ENCODE data around the gene DUSP19. TPM values are rescaled to one million over a fixed set of nuclear protein-coding genes. Genes with fewer than 3 reads are reported as not detected.

The DUSP19 gene
- total RNA-seq, 1 donor from 2014 or later = 0.31 TPM

DNA sequence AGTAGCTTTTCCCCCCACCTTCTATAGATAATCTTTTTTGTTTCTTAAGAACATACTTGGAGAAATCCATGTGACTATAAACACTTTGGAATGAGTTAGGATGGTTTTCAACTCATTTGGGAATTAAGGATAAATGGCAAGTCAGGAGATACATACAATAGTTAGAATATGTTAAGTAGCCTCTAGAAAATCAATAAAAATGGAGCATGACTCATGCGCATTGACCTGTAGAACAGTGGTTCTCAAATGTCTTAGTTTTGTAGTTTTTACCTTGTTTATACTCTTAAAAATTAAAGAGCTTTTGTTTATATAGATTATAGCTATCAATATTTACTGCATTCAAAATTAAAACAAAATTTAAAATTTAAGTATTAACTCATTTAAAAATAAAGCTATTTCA lies 70.4 kb downstream of the DUSP19 start:
- H3K4me1 Mint-ChIP-seq = no peaks in the 10 kb centered on the region
- no peak for ATAC-seq (ENCODE audit: low read depth)
- no peak overlapping the region for H3K27ac Mint-ChIP-seq

DNA sequence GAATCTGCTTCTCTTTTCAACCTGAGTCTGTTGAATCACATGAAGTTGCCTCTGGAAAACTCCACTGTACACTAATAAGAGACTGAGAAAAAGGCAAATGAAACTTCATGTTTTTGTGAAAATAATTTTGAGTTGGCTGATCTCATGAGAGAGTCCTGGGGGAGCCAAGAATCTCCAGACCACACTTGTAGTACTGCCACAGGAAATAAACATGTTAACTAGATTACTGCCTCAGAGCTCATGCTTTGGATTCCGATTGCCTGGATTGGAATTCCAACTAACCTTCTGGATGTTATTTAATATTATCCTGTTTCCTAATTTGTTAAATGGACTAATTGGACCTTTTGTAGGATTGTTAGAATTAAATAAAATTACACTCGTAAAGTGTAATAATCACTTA lies 70.9 kb downstream of the DUSP19 start:
- TF ChIP-seq, protein P1, sequence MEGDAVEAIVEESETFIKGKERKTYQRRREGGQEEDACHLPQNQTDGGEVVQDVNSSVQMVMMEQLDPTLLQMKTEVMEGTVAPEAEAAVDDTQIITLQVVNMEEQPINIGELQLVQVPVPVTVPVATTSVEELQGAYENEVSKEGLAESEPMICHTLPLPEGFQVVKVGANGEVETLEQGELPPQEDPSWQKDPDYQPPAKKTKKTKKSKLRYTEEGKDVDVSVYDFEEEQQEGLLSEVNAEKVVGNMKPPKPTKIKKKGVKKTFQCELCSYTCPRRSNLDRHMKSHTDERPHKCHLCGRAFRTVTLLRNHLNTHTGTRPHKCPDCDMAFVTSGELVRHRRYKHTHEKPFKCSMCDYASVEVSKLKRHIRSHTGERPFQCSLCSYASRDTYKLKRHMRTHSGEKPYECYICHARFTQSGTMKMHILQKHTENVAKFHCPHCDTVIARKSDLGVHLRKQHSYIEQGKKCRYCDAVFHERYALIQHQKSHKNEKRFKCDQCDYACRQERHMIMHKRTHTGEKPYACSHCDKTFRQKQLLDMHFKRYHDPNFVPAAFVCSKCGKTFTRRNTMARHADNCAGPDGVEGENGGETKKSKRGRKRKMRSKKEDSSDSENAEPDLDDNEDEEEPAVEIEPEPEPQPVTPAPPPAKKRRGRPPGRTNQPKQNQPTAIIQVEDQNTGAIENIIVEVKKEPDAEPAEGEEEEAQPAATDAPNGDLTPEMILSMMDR (IDR thresholded peaks at IDR 0.05) = no peak
- no peak for ATAC-seq (ENCODE audit: low read depth)
- ChIA-PET POLR2A (no interaction called here), CTCF (no interaction called here)
- H3K4me1 Mint-ChIP-seq = no peaks in the 10 kb centered on the region
- intact Hi-C loops (cut with micrococcal nuclease) = no loop called here
- no peaks in the 10 kb centered on the region for H3K27me3 Mint-ChIP-seq
- no peak for DNase-seq
- peaks cover 1% of the 10 kb centered on the region for H3K9me3 Mint-ChIP-seq
- H3K27ac Mint-ChIP-seq = no peak overlapping the region
- no peak overlapping the region for H3K4me3 Mint-ChIP-seq
- peaks cover 75% of the 10 kb centered on the region for H3K36me3 Mint-ChIP-seq (ENCODE audit: low read depth)

More for the DNA sequence above, 70.4 kb downstream of the DUSP19 start:
- no peaks in the 10 kb centered on the region for H3K27me3 Mint-ChIP-seq
- TF ChIP-seq, protein P1 (IDR thresholded peaks at IDR 0.05) = no peak
- H3K36me3 Mint-ChIP-seq (ENCODE audit: low read depth) = peaks cover 75% of the 10 kb centered on the region
- DNase-seq = no peak
- intact Hi-C loops (cut with micrococcal nuclease) = no loop called here
- CTCF ChIA-PET = no interaction called here
- POLR2A ChIA-PET = no interaction called here
- peaks cover 6% of the 10 kb centered on the region for H3K9me3 Mint-ChIP-seq
- H3K4me3 Mint-ChIP-seq = no peak overlapping the region

Other genes with a start within 250 kb of the DUSP19 start
- gene FRZB, start 212.1 kb upstream of the DUSP19 start, total RNA-seq = 0.22 TPM in 1 of 2 replicates, not detected in the other
- 0.22 TPM in 1 of 2 replicates, not detected in the other for gene NCKAP1, start 40.3 kb upstream of the DUSP19 start, total RNA-seq
- 19.6 and 25.1 TPM in 2 replicates for gene NUP35, start 45.7 kb downstream of the DUSP19 start, total RNA-seq

Measured in activated B cell treated with CpG ODN at 0.5 μM for 24 hours (primary cell).